HCT116 (cell line): ENCODE results near the gene MARCHF3. TPM values are rescaled to one million over a fixed set of nuclear protein-coding genes. Genes with fewer than 3 reads are reported as not detected.

Experiments used
- ATAC-seq: fragments of 200-7000 bp; cut with Tn5 transposase; 2 replicates; pipeline ENCODE4 v1.9.1; 2020; ENCODE audit warnings: mild to moderate bottlenecking, moderate library complexity
- BruUV-seq: library from RNA; stranded (reverse); fragments of 400-500 nt; replicated peaks from 2 replicates; lab custom pipeline; 2021; lab: Mats Ljungman, UMichigan
- CTCF ChIA-PET: fragments of 300-600 bp; sonication (Branson Sonifier 250); formaldehyde crosslinking; loops from one replicate; lab custom pipeline; 2021; ENCODE audit warnings: antibody characterized with exemption; lab: Charles Lee
- POLR2A ChIA-PET: fragments of 300-600, 350-600 bp; sonication (Branson Sonifier 250); formaldehyde crosslinking; loops from one replicate; lab custom pipeline; 2021; ENCODE audit warnings: antibody characterized with exemption; lab: Charles Lee
- RAD21 ChIA-PET, 2 experiments: fragments of 300-600 bp; sonication (Branson Sonifier 250); formaldehyde crosslinking; loops; one replicate each; lab custom pipeline; 2023; ENCODE audit warnings: low total read pairs in 2 of 2; ENCODE audit not compliant: uncharacterized antibody in 2 of 2, unreplicated experiment in 2 of 2, low non-redundant PET in 1 of 2; lab: Charles Lee
- DNase-seq: peaks from one replicate; pipeline ENCODE4 v3.0.0-alpha.2; 2010; ENCODE audit warnings: low read depth, low spot score
- H2AFZ ChIP-seq: fragments of 200-600 bp; shearing (Covaris generic), sonication (generic); 2 replicates; pipeline ENCODE4 v1.6.1; 2017; ENCODE audit warnings: low read depth, mixed run types, mixed read lengths, antibody characterized with exemption, low read length; ENCODE audit not compliant: poor library complexity, severe bottlenecking
- H3K27ac ChIP-seq: 2 replicates; pipeline ENCODE4 v1.5.1; 2012; ENCODE audit warnings: low read depth, low read length
- H3K27me3 ChIP-seq: fragments of 200-600 bp; sonication (generic); 2 replicates; pipeline ENCODE4 v1.6.1; 2016; ENCODE audit warnings: mixed run types, low read length, mixed read lengths; ENCODE audit not compliant: insufficient read depth
- H3K36me3 ChIP-seq, 2 experiments: fragments of 200-500 bp in 1 of 2; fragments of 200-600 bp in 1 of 2; sonication (Bioruptor generic) in 1 of 2; sonication (generic) in 1 of 2; 2 replicates each; pipeline versions ENCODE4 v1.5.1 to v1.6.1; 2014 to 2016; ENCODE audit warnings: low read length in 2 of 2, inconsistent platforms in 1 of 2, mixed read lengths in 1 of 2, mixed run types in 1 of 2; ENCODE audit not compliant: insufficient read depth in 2 of 2, control insufficient read depth in 1 of 2
- H3K4me1 ChIP-seq, 2 experiments: fragments of 200-600 bp in 1 of 2; sonication (generic) in 1 of 2; 2 replicates each; pipeline versions ENCODE4 v1.5.1 to v1.6.1; 2012 to 2017; ENCODE audit warnings: low read length in 2 of 2, inconsistent platforms in 1 of 2, mild to moderate bottlenecking in 1 of 2, mixed read lengths in 1 of 2, mixed run types in 1 of 2, moderate library complexity in 1 of 2; ENCODE audit not compliant: insufficient read depth in 2 of 2, control insufficient read depth in 1 of 2
- H3K4me2 ChIP-seq: fragments of 200-600 bp; sonication (generic); 2 replicates; pipeline ENCODE4 v1.6.1; 2017; ENCODE audit warnings: mixed run types, low read length, mixed read lengths
- H3K4me3 ChIP-seq, 2 experiments: fragments of 200-600 bp in 1 of 2; sonication (generic) in 1 of 2; replicated peaks in 1 of 2; 2 replicates each; pipeline ENCODE4 v1.5.1; 2011 to 2016; ENCODE audit warnings: low read length in 2 of 2, control low read depth in 1 of 2, low read depth in 1 of 2, mild to moderate bottlenecking in 1 of 2, mixed read lengths in 1 of 2, mixed run types in 1 of 2
- H3K79me2 ChIP-seq: fragments of 200-600 bp; sonication (generic); 2 replicates; pipeline ENCODE4 v1.6.1; 2017; ENCODE audit warnings: mild to moderate bottlenecking, mixed run types, low read length, moderate library complexity, mixed read lengths; ENCODE audit not compliant: insufficient read depth
- H3K9ac ChIP-seq: fragments of 200-600 bp; sonication (generic); 2 replicates; pipeline ENCODE4 v1.6.1; 2016; ENCODE audit warnings: low read length, mixed read lengths
- H3K9me2 ChIP-seq: fragments of 200-600 bp; sonication (generic), shearing (Covaris generic); 2 replicates; pipeline ENCODE4 v1.6.1; 2017; ENCODE audit warnings: mixed run types, mild to moderate bottlenecking, moderate library complexity; ENCODE audit not compliant: insufficient read depth
- H3K9me3 ChIP-seq, 2 experiments: fragments of 200-500 bp in 1 of 2; fragments of 200-600 bp in 1 of 2; sonication (Bioruptor generic) in 1 of 2; sonication (generic) in 1 of 2; 2 replicates each; pipeline ENCODE4 v1.6.1; 2014 to 2017; ENCODE audit warnings: low read length in 2 of 2, mixed read lengths in 2 of 2, inconsistent platforms in 1 of 2, low read depth in 1 of 2, mild to moderate bottlenecking in 1 of 2, mixed run types in 1 of 2, moderate library complexity in 1 of 2; ENCODE audit not compliant: control insufficient read depth in 1 of 2, insufficient read depth in 1 of 2
- H4K20me1 ChIP-seq: fragments of 200-600 bp; sonication (generic), shearing (Covaris generic); 2 replicates; pipeline ENCODE4 v1.6.1; 2017; ENCODE audit warnings: mixed run types, mild to moderate bottlenecking, moderate library complexity; ENCODE audit not compliant: insufficient read depth
- CBX3 ChIP-seq: IDR thresholded peaks from 2 replicates; pipeline ENCODE4 v1.6.1; 2012; ENCODE audit warnings: low read depth
- EGR1 ChIP-seq: IDR thresholded peaks from 2 replicates; pipeline ENCODE4 v1.6.1; 2012; ENCODE audit warnings: low read depth
- ELF1 ChIP-seq: IDR thresholded peaks from 2 replicates; pipeline ENCODE4 v1.6.1; 2012; ENCODE audit warnings: low read depth, borderline replicate concordance
- EZH2phosphoT487 ChIP-seq: fragments of 200-600 bp; IDR thresholded peaks from 2 replicates; pipeline ENCODE4 v1.6.1; 2018; ENCODE audit warnings: antibody characterized with exemption, borderline replicate concordance
- FOSL1 ChIP-seq: IDR thresholded peaks from 2 replicates; pipeline ENCODE4 v1.6.1; 2012; ENCODE audit warnings: low read depth
- JUND ChIP-seq: IDR thresholded peaks from 2 replicates; pipeline ENCODE4 v1.6.1; 2012
- POLR2A ChIP-seq: IDR thresholded peaks from 2 replicates; pipeline ENCODE4 v1.7.0; 2011; ENCODE audit warnings: borderline replicate concordance; ENCODE audit not compliant: insufficient read depth, insufficient read length; ENCODE audit errors: extremely low read depth
- RAD21 ChIP-seq: IDR thresholded peaks from 2 replicates; pipeline ENCODE4 v1.6.1; 2012; ENCODE audit warnings: low read depth, mild to moderate bottlenecking
- SIN3A ChIP-seq: IDR thresholded peaks from 2 replicates; pipeline ENCODE4 v1.6.1; 2012; ENCODE audit warnings: low read depth
- SP1 ChIP-seq: IDR thresholded peaks from 2 replicates; pipeline ENCODE4 v1.6.1; 2012; ENCODE audit warnings: low read depth
- SRF ChIP-seq: IDR thresholded peaks from 2 replicates; pipeline ENCODE4 v1.6.1; 2012; ENCODE audit warnings: low read depth
- TCF7L2 ChIP-seq: IDR thresholded peaks from 2 replicates; pipeline ENCODE4 v1.7.0; 2011; ENCODE audit warnings: borderline replicate concordance, inconsistent platforms; ENCODE audit not compliant: insufficient read depth, insufficient read length; ENCODE audit errors: extremely low read depth
- YY1 ChIP-seq: IDR thresholded peaks from 2 replicates; pipeline ENCODE4 v1.6.1; 2011; ENCODE audit warnings: low read length, low read depth, moderate library complexity, mild to moderate bottlenecking; ENCODE audit not compliant: insufficient replicate concordance; ENCODE audit errors: extremely low read depth
- ZNF274 ChIP-seq: fragments of 200-500 bp; sonication (Bioruptor generic); IDR thresholded peaks from 2 replicates; pipeline ENCODE4 v1.6.1; 2014; ENCODE audit warnings: mild to moderate bottlenecking, low read depth, low read length, inconsistent platforms
- intact Hi-C: fragments of 100-400 bp; cut with micrococcal nuclease; formaldehyde crosslinking; loops from 2 replicates; pipeline ENCODE4 v1.10.0; 2022
- total RNA-seq: library from RNA; stranded (reverse); gene quantifications from one replicate; pipeline ENCODE4 v1.2.1, GENCODE V29; 2021; ENCODE audit not compliant: unreplicated experiment
- TF ChIP-seq, protein P1 (sequence below): IDR thresholded peaks from 2 replicates; pipeline ENCODE4 v1.6.1; 2011; ENCODE audit warnings: mild to moderate bottlenecking, low read length, moderate library complexity; ENCODE audit not compliant: insufficient replicate concordance; ENCODE audit errors: extremely low read depth
- TF ChIP-seq, protein P2 (sequence below), 3 experiments: fragments of 200-600 bp in 1 of 3; sonication (generic) in 1 of 3; IDR thresholded peaks in 2 of 3; conservative IDR thresholded peaks in 1 of 3; 2 replicates each; pipeline ENCODE4 v1.5.1; 2012 to 2017; ENCODE audit warnings: low read depth in 2 of 3, low read length in 2 of 3, antibody characterized with exemption in 1 of 3, borderline replicate concordance in 1 of 3, control low read depth in 1 of 3, mild to moderate bottlenecking in 1 of 3, mixed read lengths in 1 of 3, mixed run types in 1 of 3, moderate library complexity in 1 of 3; ENCODE audit not compliant: insufficient read depth in 1 of 3
- TF ChIP-seq, protein P3 (sequence below): IDR thresholded peaks from 2 replicates; pipeline ENCODE4 v1.6.1; 2012
- TF ChIP-seq, protein P4 (sequence below): IDR thresholded peaks from 2 replicates; pipeline ENCODE4 v1.6.1; 2012

The MARCHF3 gene
- total RNA-seq, 1 experiment from 2014 or later = 2.3 TPM

DNA sequence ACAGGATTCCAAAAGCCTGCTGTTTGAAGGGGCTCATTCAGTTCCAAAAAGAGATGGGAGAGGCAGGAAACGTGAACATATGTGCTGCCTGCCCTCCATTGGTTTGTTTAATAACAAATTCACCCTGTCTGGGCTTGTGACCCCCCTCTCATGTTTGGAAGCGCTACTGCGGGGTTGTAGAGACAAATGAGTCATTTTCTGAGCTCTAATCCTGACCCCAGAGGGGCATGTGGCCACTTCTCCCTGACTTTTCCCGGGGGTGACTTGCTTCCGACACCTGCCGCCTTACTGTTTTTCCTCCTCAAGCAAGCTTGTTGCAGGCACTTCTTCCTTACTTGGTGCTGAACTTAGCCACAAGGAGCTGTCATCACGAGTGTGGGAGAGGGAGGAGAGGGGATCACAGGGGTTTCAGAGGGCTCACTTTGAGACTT is 177.5 kb downstream of the MARCHF3 start:
- no peak overlapping the region for H3K27ac ChIP-seq
- ATAC-seq (no peak), DNase-seq (no peak)
- H3K9ac ChIP-seq = no peak overlapping the region
- no peaks in the 10 kb centered on the region for H3K36me3 ChIP-seq
- ChIA-PET CTCF (no interaction called here), POLR2A (no interaction called here), RAD21 (no interaction called here)
- BruUV-seq = no TSS peak
- TF ChIP-seq FOSL1 = no peak
- TF ChIP-seq RAD21 = no peak
- no peak for TF ChIP-seq YY1
- H3K9me2 ChIP-seq = no peaks in the 10 kb centered on the region
- no peak overlapping the region for H3K4me3 ChIP-seq
- intact Hi-C loops = no loop called here
- no peaks in the 10 kb centered on the region for H3K27me3 ChIP-seq
- H3K4me1 ChIP-seq = no peaks in the 10 kb centered on the region
- H3K4me2 ChIP-seq = no peak overlapping the region
- no peaks in the 10 kb centered on the region for H3K79me2 ChIP-seq
- H3K9me3 ChIP-seq = no peaks in the 10 kb centered on the region
- H2AFZ ChIP-seq = no peak overlapping the region
- no peaks in the 10 kb centered on the region for H4K20me1 ChIP-seq

DNA sequence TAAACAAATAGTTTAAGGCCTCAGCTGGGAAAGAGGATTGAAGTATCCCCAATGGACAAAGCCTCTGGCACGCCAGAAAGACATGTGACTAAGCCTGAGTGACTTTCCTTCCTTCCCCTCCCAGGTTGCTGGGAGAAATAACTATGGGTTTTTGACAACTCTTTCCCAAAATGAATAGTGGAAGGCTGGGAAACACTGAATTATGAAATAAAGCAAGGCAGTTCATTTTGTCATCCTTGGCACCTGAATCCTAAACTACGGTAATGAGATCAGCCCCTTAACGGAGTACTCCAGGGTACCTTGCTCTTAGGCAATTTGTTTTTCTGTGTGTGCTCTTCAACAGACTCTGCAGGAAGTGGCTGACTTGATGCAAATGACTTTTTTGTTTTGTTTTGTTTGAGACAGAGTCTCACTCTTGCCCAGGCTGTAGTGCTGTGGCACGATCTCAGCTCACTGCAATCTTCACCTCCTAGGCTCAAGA is 178.2 kb downstream of the MARCHF3 start:
- Histone ChIP-seq H3K79me2 (no peaks in the 10 kb centered on the region), H3K4me3 (no peak overlapping the region), H3K9ac (no peak overlapping the region), H3K36me3 (no peaks in the 10 kb centered on the region), H3K9me3 (no peaks in the 10 kb centered on the region), H4K20me1 (no peaks in the 10 kb centered on the region), H2AFZ (no peak overlapping the region), H3K27ac (no peak overlapping the region), H3K4me2 (no peak overlapping the region), H3K9me2 (no peaks in the 10 kb centered on the region), H3K4me1 (no peaks in the 10 kb centered on the region), H3K27me3 (no peaks in the 10 kb centered on the region)
- ATAC-seq = no peak
- POLR2A ChIA-PET = no interaction called here
- no TSS peak for BruUV-seq
- RAD21 ChIA-PET = no interaction called here
- intact Hi-C loops = no loop called here
- no peak for DNase-seq
- CTCF ChIA-PET = no interaction called here
- TF ChIP-seq SIN3A (no peak), SP1 (no peak), TCF7L2 (no peak), EGR1 (no peak), EZH2phosphoT487 (no peak), ELF1 (no peak), JUND (no peak), ZNF274 (no peak), FOSL1 (no peak), POLR2A (no peak), YY1 (no peak), CBX3 (no peak), SRF (no peak)
- TF ChIP-seq, protein P1, sequence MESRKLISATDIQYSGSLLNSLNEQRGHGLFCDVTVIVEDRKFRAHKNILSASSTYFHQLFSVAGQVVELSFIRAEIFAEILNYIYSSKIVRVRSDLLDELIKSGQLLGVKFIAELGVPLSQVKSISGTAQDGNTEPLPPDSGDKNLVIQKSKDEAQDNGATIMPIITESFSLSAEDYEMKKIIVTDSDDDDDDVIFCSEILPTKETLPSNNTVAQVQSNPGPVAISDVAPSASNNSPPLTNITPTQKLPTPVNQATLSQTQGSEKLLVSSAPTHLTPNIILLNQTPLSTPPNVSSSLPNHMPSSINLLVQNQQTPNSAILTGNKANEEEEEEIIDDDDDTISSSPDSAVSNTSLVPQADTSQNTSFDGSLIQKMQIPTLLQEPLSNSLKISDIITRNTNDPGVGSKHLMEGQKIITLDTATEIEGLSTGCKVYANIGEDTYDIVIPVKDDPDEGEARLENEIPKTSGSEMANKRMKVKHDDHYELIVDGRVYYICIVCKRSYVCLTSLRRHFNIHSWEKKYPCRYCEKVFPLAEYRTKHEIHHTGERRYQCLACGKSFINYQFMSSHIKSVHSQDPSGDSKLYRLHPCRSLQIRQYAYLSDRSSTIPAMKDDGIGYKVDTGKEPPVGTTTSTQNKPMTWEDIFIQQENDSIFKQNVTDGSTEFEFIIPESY = no peak
- TF ChIP-seq, protein P2, sequence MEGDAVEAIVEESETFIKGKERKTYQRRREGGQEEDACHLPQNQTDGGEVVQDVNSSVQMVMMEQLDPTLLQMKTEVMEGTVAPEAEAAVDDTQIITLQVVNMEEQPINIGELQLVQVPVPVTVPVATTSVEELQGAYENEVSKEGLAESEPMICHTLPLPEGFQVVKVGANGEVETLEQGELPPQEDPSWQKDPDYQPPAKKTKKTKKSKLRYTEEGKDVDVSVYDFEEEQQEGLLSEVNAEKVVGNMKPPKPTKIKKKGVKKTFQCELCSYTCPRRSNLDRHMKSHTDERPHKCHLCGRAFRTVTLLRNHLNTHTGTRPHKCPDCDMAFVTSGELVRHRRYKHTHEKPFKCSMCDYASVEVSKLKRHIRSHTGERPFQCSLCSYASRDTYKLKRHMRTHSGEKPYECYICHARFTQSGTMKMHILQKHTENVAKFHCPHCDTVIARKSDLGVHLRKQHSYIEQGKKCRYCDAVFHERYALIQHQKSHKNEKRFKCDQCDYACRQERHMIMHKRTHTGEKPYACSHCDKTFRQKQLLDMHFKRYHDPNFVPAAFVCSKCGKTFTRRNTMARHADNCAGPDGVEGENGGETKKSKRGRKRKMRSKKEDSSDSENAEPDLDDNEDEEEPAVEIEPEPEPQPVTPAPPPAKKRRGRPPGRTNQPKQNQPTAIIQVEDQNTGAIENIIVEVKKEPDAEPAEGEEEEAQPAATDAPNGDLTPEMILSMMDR (IDR thresholded peaks at IDR 0.05 in 2 of 3, conservative IDR thresholded peaks at IDR 0.05 in 1 of 3; ENCODE audit: borderline replicate concordance in 1 of 3, insufficient read depth in 1 of 3, low read depth in 2 of 3, low read length in 2 of 3) = no peak
- TF ChIP-seq, protein P3, sequence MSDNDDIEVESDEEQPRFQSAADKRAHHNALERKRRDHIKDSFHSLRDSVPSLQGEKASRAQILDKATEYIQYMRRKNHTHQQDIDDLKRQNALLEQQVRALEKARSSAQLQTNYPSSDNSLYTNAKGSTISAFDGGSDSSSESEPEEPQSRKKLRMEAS = no peak
- TF ChIP-seq, protein P4, sequence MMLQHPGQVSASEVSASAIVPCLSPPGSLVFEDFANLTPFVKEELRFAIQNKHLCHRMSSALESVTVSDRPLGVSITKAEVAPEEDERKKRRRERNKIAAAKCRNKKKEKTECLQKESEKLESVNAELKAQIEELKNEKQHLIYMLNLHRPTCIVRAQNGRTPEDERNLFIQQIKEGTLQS = no peak
